SH-SY5Y (cell line): ENCODE results near the gene TMEM232.

Experiments used
- GATA2 ChIP-seq: IDR thresholded peaks from 2 replicates; pipeline ENCODE4 v1.6.1; 2011; ENCODE audit warnings: mild to moderate bottlenecking, low read depth, low read length
- GATA3 ChIP-seq: IDR thresholded peaks from 2 replicates; pipeline ENCODE4 v1.6.1; 2011; ENCODE audit warnings: low read depth, mild to moderate bottlenecking, low read length, moderate library complexity

DNA sequence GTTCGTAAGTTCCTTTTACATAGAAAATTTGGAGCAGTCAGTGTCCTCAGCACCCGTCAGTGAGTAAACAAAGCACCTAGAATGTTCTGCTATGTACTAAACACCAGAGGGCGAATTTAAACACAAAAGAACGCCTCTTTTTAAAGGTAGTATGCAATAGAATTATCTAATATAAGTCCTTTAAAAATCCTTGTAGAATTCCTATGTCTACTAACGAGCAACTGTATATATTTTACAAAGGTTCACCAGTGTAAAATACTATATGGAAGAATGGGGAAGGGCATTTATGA is 499 bp upstream of the TMEM232 start:
- TF ChIP-seq GATA3 (no peak), GATA2 (no peak)
